PC-9 (cell line): Measurements from ENCODE around the gene ACSL3. TPM values are rescaled to one million over a fixed set of nuclear protein-coding genes. Genes with fewer than 3 reads are reported as not detected.

Experiments
- BruUV-seq: library from RNA; stranded (reverse); fragments of 400-500 nt; replicated peaks from 2 replicates; lab custom pipeline; 2021; lab: Mats Ljungman, UMichigan
- CTCF ChIA-PET: fragments of 300-600 bp; sonication (Branson Sonifier 250); formaldehyde crosslinking; loops from one replicate; lab custom pipeline; 2022; ENCODE audit warnings: antibody characterized with exemption; lab: Charles Lee
- POLR2A ChIA-PET: fragments of 300-600 bp; sonication (Branson Sonifier 250); formaldehyde crosslinking; loops from one replicate; lab custom pipeline; 2022; ENCODE audit warnings: antibody characterized with exemption; ENCODE audit not compliant: unreplicated experiment; lab: Charles Lee
- DNase-seq, 2 experiments: peaks; one replicate each; pipeline versions ENCODE4 v3.0.0 to v3.0.0-alpha.2; 2015 to 2022; ENCODE audit warnings: mixed read lengths in 1 of 2
- H2AFZ ChIP-seq: fragments of 200-600 bp; sonication (generic); 2 replicates; pipeline ENCODE4 v1.8.1; 2017; ENCODE audit warnings: antibody characterized with exemption
- H3F3A ChIP-seq: fragments of 200-600 bp; sonication (generic); 2 replicates; pipeline ENCODE4 v1.8.1; 2017; ENCODE audit warnings: antibody characterized with exemption, mild to moderate bottlenecking, low read depth; ENCODE audit not compliant: insufficient read depth
- H3K27ac ChIP-seq: fragments of 200-600 bp; sonication (generic); 2 replicates; pipeline ENCODE4 v1.6.1; 2016; ENCODE audit warnings: mixed run types
- H3K27me3 ChIP-seq: fragments of 200-600 bp; sonication (generic); 2 replicates; pipeline ENCODE4 v1.6.1; 2016; ENCODE audit warnings: low read depth, mixed run types; ENCODE audit not compliant: insufficient read depth
- H3K36me3 ChIP-seq: fragments of 200-600 bp; sonication (generic); 2 replicates; pipeline ENCODE4 v1.6.1; 2016; ENCODE audit warnings: low read depth, mixed run types
- H3K4me1 ChIP-seq: fragments of 200-600 bp; sonication (generic); replicated peaks from 2 replicates; pipeline ENCODE4 v1.6.1; 2016; ENCODE audit warnings: mixed run types; ENCODE audit not compliant: insufficient read depth
- H3K4me2 ChIP-seq: fragments of 200-600 bp; sonication (generic); 2 replicates; pipeline ENCODE4 v1.6.1; 2017; ENCODE audit warnings: mixed run types
- H3K4me3 ChIP-seq: fragments of 200-600 bp; sonication (generic); 2 replicates; pipeline ENCODE4 v1.6.1; 2016; ENCODE audit warnings: mixed run types
- H3K79me2 ChIP-seq: fragments of 200-600 bp; sonication (generic); 2 replicates; pipeline ENCODE4 v1.6.1; 2017; ENCODE audit warnings: low read depth, mixed run types
- H3K9me2 ChIP-seq: fragments of 200-600 bp; sonication (generic); 2 replicates; pipeline ENCODE4 v1.8.1; 2017; ENCODE audit warnings: mild to moderate bottlenecking; ENCODE audit not compliant: insufficient read depth
- H3K9me3 ChIP-seq: fragments of 200-600 bp; sonication (generic); 2 replicates; pipeline ENCODE4 v1.8.1; 2016; ENCODE audit warnings: low read depth; ENCODE audit not compliant: insufficient read depth
- H4K20me1 ChIP-seq: fragments of 200-600 bp; sonication (generic); 2 replicates; pipeline ENCODE4 v1.8.1; 2017; ENCODE audit not compliant: insufficient read depth
- CTCF ChIP-seq: fragments of 200-600 bp; sonication (generic); conservative IDR thresholded peaks from 2 replicates; pipeline ENCODE4 v1.6.1; 2017; ENCODE audit warnings: mixed run types, antibody characterized with exemption, mild to moderate bottlenecking, moderate library complexity
- EZH2 ChIP-seq: fragments of 200-600 bp; sonication (generic); IDR thresholded peaks from 2 replicates; pipeline ENCODE4 v1.8.0; 2017; ENCODE audit warnings: antibody characterized with exemption, low read depth
- intact Hi-C: fragments of 100-400 bp; cut with micrococcal nuclease; formaldehyde crosslinking; loops from one replicate; pipeline ENCODE4 v1.10.0; 2022; ENCODE audit not compliant: unreplicated experiment
- total RNA-seq: library from RNA; stranded (reverse); gene quantifications from 2 replicates; pipeline ENCODE4 v1.2.3, GENCODE V29; 2021

The ACSL3 gene
- total RNA-seq, 1 experiment from 2014 or later = 446 TPM

- intact Hi-C loops = no loop called here
- Histone ChIP-seq H4K20me1 (no peaks in the 10 kb centered on the region), H3F3A (peaks cover 19% of the 10 kb centered on the region; the same call in 1 of the 2 replicates), H3K27me3 (no peaks in the 10 kb centered on the region), H3K27ac (no peak overlapping the region), H3K4me2 (no peak overlapping the region), H2AFZ (no peak overlapping the region), H3K4me3 (no peak overlapping the region), H3K9me2 (no peaks in the 10 kb centered on the region), H3K36me3 (no peaks in the 10 kb centered on the region), H3K79me2 (no peaks in the 10 kb centered on the region), H3K9me3 (no peaks in the 10 kb centered on the region), H3K4me1 (peaks cover 29% of the 10 kb centered on the region)
- BruUV-seq = no TSS peak
- CTCF ChIA-PET = interaction anchor here (0.7 kb wide), 1 partner anchor 26 kb away, joined by 6 read pairs; no protein-coding TSS in a partner anchor
- DNase-seq = no peak
- POLR2A ChIA-PET = no interaction called here
- TF ChIP-seq EZH2 (no peak), CTCF (no peak)
Observed at GRCh38 chr2:222823183-222823930, 37.5 kb upstream of the ACSL3 start.

GRCh38 chr2:222825031-222825430 is 35.8 kb upstream of the ACSL3 start:
- no peaks in the 10 kb centered on the region for H3K36me3 ChIP-seq
- ChIA-PET POLR2A (no interaction called here), CTCF (no interaction called here)
- no peak overlapping the region for H2AFZ ChIP-seq
- no peaks in the 10 kb centered on the region for H3K27me3 ChIP-seq
- no peaks in the 10 kb centered on the region for H4K20me1 ChIP-seq
- no peaks in the 10 kb centered on the region for H3K79me2 ChIP-seq
- no peaks in the 10 kb centered on the region for H3K9me2 ChIP-seq
- intact Hi-C loops = no loop called here
- DNase-seq = no peak
- peaks cover 18% of the 10 kb centered on the region; the same call in 1 of the 2 replicates for H3F3A ChIP-seq
- no peak overlapping the region for H3K4me2 ChIP-seq
- no TSS peak for BruUV-seq
- peaks cover 19% of the 10 kb centered on the region for H3K4me1 ChIP-seq
- TF ChIP-seq EZH2 (no peak), CTCF (no peak)
- no peak overlapping the region for H3K27ac ChIP-seq
- no peak overlapping the region for H3K4me3 ChIP-seq
- no peaks in the 10 kb centered on the region for H3K9me3 ChIP-seq

GRCh38 chr2:222827417-222827816 is 33.4 kb upstream of the ACSL3 start:
- no peaks in the 10 kb centered on the region for H3K36me3 ChIP-seq
- ChIA-PET POLR2A (interaction anchor here (0.6 kb wide), 1 partner anchor 118 kb away, joined by 6 read pairs; no protein-coding TSS in a partner anchor), CTCF (no interaction called here)
- no TSS peak for BruUV-seq
- H3K9me3 ChIP-seq = no peaks in the 10 kb centered on the region
- DNase-seq = peak in 1 of 2 experiments; percentile 65
- H3K9me2 ChIP-seq = no peaks in the 10 kb centered on the region
- H2AFZ ChIP-seq = no peak overlapping the region
- no peaks in the 10 kb centered on the region for H3K79me2 ChIP-seq
- peaks cover 12% of the 10 kb centered on the region; the same call in 1 of the 2 replicates for H3F3A ChIP-seq
- no peaks in the 10 kb centered on the region for H3K27me3 ChIP-seq
- H3K4me1 ChIP-seq = peaks cover 12% of the 10 kb centered on the region
- intact Hi-C loops = no loop called here
- no peaks in the 10 kb centered on the region for H4K20me1 ChIP-seq
- H3K27ac ChIP-seq = no peak overlapping the region
- TF ChIP-seq CTCF (no peak), EZH2 (no peak)
- no peak overlapping the region for H3K4me3 ChIP-seq
- 0 out of 2 replicates have a peak overlapping the region, but pooled peaks have one; percentile 0 for H3K4me2 ChIP-seq
